ENCODE measurements around the gene GCHFR.

GCHFR gene

DNA sequence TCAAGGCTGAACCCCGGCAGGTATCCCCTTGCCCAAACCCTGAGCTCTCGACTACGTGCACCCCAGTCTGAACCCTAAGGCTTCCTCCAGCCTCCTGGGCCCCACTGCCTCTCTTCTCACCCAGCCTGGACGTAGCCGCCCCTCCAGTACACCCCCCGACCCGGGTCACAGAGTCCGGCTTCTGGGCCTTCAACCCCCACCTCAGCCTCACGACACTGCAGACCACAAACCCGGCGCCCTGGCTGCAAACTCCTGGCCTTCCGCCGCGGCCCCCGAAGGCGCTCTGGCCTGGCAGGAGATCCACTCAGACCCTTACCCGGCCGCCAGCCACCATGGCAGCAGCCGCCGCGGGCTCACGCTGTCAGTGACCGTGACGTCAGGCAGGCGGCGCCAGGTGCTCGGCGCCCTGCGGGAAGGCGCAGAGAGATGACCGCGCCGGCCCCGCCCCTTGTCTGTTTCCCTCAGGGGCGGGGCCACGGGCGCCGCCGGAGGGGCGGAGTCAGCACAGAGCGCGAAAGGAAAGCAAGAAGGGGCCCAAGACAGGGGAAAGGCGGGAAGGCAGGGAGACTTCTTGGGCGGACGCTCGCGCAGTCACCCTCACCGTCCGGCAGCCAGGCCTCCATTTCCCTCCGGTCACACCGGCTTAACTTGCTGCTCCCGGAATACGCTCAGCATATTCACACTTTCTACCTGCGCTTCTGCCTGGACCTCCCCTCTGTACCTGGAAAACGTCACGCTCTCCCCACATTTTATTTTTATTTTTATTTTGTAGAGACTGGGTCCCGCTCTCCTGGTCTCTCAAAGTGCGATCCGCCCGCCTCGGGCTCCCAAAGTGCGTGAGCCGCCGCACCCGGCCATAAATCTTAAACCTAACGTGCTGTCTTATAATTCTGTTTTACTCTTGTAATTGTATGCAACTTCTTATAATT lies 8.7 kb upstream of the GCHFR start, which contains the start of gene RMDN3:
RMDN3 (minus strand) TSS at position 372 of the 929 bp plus-strand sequence. CDS start 471 bp downstream, outside the sequence.
- peak; percentile 90 for DNase-seq

DNA sequence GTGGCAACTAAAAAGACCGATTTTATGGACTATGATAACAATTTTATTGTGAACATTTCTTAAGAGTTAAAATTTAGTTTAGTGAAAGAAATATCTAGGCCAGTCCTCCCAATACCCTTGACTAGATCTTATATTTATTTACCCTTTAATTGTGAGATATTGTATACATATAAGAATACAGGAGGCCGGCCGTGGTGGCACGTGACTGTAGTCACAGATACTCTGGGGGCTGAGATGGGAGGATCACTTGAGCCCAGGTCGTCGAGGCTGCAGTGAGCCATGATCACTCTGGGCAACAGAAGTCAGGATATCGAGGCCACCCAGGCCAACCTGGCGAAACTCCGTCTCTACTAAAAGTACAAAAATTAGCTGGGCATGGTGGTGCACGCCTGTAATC lies 8.1 kb upstream of the GCHFR start:
- no peak for DNase-seq

DNA sequence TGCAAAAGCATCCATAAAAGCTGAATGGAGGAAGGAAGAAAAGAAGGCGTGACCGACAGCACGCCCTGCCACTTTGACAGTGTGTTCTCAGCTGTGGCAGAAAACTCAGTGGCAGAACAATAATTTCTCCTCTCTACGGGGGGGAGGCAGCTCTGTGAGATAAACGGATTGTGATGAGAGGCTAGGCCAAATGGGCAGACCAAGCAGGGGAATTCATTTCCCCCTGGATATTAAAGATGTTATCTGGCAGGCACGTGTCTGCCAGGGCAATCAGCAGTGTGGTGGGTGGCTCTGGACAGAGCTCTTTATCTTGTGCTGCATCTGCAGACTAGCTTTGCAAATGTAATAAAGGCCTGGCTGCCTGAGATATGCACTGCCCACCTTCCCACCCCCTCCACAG lies 6.9 kb upstream of the GCHFR start:
- DNase-seq = no peak

DNA sequence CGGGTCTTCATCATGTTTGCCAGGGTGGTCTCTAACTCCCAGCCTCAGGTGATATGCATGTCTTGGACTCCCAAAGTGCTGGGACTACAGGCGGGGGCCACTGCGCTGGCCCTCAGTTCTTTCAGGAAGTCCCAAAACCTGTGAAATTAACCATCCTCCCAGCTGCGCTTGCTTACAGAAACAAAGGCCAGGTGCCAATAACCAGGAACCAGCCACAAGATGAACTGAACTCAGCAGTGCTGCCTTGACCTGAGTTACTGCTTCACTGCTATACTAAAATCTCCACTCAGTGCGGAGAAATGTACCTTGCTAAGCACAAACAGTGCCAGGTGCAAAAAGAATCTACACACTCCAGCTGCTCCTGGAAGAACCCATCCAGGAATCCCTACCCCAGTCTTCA lies 3.9 kb upstream of the GCHFR start:
- no peak for DNase-seq

DNA sequence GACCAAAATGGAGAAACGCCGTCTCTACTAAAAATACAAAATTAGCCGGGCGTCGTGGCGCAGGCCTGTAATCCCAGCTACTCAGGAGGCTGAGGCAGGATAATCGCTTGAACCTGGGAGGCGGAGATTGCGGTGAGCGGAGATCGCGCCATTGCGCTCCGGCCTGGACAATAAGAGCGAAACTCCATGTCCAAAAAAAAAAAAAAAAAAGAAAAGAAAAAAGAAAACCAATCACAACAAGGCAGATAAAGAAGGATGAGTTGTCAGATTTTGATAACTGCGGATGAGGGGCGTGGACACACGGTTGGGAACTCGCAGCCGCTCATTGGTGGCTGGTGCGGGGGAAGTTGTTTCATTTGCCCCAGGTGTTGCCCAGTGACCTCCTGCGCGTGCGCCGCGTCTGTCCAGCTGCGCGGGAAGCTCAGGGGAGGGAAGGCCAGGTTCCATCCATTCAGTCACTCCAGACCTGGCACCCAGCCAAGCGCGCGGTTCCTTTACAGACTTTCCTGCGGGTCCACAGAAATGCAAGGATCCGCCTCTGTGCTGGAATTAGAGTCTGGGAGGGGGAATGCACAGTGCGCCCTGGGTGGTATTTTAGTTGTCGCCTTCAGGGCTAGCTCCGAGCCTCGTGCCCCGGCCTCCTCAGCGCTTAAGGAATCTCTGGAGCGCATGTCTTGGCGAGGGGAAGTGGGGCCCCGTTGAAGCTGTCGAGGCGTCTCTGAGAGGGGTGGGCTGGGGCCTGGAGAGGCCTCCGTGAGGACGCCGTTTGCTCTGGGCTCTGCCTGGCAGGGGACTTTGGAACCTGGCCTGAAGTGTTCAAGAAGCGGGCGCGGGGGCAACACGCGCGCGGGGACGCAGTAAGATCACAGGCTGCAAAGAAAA lies 708 bp upstream of the GCHFR start:
- no peak for DNase-seq

DNA sequence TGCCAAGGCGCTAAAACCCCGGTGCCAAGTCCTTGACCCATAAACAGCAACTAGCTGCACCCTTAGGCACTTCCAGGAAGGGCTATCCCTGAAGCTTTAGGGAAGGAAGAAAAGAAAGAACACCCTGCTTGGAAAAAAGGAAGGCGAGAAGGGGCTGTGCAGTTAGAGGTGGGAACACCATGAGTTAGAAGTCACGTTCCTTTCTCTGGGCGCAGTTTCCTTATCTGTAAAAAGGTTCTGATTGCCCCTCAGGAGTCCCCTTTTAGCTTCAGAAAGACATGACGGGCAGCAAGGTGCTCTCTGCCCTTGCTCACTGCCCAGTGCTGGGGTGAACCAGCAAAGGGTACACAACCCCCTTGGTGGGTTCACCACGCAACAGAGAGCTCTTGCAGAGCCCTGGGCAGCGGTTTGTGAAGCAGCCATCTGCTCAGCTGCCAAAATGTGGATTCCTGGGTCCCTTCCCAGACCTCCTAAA lies 798 bp downstream of the GCHFR start:
- no peak for DNase-seq

DNA sequence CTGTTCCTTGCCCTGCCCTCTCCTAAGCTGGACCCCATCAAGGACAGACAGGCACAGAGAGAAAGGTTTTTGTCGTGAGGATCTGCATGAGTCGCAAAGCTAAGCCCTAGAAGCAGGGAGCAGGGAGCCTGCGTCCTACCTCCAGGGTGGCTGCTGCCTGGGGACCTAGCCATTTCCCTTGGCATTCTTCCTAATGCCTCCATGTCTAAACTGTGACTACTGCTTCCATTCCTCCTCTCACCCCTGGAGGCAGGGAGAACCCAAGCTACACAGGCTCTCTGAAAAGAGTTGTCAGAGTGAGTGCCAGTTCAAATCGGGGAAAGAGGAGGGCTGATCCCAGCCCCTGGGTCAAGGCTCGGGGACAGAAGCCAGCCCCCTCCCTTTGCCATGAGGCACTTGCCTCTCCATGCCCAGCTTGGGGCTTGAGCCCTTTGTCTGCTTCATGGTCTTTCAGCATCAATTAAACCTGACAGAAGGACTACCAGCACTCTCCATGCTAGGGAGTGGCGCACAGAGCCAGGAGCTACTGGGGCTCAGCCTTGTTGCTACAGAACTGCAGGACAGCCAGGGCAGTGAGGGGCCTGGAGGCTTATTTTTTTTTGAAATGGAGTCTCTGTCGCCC lies 2.4 kb downstream of the GCHFR start:
- no peak for DNase-seq

DNA sequence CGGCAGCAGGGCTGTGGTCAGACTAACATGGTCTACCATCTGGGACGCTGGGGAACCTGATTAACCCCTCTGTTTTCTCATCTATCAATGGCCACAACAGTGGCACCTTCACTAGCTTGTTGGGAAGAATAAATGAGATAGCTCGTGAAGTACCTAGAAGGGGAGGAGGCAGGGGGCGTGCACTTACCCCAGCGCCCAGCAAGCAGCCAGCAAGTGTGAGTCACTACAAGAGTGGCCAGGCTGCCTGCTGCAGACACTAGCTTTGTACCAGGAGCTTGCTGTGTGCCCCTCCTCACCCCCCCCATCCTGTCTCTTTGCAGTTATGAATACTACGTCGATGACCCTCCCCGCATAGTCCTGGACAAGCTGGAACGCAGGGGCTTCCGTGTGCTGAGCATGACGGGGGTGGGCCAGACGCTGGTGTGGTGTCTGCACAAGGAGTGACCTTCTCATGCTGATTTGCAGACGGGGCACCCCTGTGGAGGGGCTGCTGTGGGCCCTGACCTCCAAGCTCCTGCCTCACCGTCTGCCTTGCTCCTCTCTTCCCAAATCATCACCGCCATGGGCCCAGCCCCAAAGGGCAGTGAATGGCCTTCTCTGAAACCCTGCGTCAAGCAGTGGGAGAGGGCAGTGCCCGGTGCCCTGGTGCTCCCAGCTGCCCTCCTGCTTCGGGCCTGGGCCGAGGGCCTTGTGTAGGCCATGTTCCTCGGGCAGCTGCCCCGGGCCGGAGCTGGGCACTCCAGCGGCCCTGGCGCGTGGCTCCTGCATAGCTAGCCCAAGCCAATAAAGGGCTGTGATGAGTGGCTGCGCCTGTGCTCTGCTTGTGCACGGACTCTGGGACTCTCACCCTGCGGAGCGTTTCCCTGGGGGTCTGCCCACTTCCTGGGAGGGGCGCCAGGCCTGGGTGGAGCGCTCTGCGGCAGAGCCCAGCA lies 3.3 kb downstream of the GCHFR start:
- no peak for DNase-seq

DNA sequence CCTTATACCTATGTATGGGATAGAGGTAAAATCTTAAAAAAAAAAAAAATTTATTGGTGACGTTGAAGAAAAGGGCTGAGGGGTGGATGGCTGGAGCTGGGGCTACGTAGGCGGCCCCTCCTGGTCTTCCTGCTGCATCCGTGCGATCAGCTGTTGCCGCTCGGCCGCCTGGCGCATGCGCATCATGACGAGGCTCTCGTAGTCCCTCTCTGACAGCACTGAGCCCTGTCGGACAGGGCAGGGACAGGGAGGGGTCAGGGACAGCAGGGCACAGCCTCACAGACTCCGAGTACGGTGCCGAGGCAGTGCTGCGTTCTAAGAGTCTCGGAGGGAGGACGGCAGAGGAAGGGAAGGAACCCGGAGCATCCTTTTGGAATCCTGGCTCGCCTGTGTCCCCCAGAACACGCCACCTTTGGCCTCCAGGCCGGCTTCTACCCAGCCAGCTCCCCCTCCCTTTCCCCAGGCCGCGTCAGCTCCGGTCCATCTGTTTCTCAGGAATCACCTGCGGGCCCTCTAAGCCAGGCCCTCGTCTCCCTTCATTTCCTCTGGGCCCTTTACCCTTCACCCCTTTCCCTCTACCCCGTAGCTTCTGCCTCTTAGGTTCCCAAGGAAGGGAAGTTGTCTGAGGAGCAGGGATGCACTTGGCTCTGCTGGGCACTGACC lies 4.1 kb downstream of the GCHFR start:
- DNase-seq = no peak

DNA sequence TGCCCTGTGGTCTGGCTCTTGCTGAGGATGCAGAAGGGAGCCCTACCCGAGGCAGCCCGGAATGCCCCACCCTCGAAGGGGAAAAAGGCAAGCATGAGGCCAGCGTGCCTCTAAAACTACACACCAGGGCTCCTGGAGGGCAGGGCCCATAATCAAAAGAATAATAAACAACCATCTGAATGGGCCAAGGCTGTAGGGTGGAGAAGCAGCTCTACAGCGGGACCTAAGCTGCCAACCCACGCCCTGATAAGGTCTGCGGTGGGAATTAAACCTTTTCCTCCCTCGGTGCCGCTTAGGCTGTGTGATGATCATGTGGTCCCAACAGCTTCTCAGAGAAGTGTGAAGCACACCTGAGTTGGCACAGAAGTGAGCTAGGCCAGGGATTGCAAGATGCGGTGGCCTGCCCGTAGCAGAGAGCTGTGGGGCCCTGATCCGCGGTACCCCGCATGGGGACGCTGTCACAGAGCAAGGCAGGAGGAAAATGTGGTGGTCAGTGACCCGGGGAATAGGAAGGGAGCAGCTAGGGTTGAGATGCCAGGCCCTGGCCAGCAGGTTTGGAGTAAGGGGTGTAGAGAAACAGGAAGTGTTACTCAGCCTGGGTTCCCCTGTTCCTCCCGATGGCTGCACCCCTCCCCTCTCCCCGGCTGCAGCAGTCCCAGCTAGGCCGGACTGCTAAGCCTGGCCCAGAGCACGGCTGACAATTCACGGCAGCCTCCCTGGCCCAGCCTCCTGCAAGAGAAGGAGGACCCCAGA lies 4.8 kb downstream of the GCHFR start:
- DNase-seq = no peak

DNA sequence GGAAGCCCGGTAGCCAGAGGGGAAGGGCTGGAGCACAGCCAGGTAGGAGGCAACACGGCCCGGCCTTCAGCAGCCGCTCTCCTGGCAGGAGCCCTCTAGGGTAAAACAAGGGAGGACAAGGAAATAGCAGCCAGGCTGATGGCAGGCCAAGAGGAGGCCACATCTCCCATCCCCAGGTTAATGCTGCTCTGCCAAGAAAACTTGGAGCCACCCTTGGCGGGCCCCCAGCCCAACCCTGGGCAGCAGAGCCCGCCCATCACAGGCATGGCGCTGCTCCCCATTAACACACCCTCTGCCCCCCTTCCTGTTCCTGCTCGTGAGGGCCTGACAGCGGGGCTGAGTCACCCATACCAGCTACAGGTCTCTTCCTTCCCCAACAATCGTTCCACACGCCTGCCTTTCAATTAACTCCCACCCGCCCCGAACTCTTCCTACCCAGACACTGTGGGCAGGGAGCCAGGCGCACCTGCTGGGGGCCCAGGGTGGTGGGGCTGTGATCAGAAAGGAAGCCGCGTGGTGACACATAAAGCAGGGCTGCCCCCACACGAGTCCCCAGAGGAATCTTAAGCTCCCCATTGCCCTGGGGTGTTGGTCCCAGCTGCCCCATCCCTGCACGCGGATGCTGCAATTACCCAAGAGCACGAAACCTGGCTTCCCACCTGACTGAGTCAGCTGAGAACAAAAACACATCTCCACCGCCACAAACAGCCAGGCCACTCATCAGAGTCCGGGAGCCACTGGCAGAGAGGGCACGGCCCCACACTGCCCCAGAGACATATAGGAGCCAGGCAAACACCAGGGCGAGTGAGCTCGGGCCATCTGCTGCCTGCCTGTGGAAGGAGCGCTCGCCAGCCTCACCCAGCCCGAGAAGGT lies 5.6 kb downstream of the GCHFR start, which contains the start of gene C15orf62:
C15orf62 (plus strand) TSS at position 707 of the 873 bp plus-strand sequence. CDS start 516 bp downstream, outside the sequence.
- DNase-seq = no peak

DNA sequence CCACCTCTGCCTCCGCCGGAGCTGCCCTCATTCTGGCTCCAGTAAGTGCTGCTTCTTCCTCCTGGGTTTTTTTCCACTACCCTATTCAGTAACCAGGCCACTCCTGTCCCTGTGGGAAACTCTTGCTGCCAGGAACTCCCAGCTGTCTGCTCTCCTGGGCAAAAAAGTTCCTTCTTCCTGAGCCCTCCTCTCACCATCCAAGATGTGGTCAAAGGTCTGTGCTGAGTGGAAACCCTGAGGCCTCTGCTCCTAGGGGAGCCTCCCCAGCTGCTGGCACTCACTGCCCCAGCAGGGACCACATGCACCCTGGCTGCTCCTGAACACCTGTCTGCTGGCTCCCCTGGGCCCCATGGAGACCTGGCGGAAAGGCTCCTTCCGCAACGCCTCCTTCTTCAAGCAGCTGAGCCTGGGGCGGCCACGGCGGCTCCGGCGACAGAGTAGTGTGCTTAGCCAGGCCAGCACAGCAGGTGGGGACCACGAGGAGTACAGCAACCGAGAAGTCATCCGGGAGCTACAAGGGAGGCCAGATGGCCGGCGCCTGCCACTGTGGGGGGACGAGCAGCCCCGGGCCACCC lies 6.4 kb downstream of the GCHFR start:
- DNase-seq = no peak

DNA sequence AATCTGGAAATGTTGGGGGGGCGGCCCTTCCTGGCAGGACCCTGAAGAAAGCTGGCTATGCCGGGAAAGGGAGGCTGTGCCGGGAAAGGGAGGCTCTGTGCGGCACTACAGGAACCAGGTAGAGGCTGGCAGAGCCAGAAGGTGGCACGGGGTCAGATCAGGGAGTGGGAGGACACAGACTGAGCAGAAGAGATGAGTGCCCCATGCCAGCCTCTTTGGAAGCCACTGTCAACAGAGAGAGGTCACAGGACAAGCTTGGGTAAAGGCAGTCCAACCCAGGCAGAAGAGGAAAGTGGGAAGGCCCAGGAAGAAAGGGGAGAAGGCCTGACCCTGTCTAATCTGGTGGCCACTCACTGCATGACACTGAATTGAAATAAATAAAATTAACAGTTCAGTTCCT lies 7.4 kb downstream of the GCHFR start:
- no peak for DNase-seq

DNA sequence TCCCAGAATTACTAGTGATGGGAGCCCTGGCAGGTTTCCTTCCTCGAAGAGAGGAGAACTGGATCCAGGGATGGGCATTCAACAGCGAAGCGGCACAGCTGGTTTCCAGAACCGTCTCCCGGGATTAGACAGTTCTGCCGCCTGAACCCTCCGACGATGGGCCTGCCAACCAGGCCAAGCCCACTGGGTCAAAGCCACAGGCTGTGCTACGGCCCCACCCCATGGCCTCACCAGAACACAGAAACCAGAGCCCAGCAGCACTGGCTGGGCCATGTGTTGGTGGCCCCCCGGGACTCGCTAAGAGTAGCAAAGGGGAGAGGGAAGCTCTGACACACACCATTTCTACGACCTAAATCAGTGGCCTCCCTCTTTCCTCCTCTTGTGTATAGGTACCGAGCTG lies 8.1 kb downstream of the GCHFR start:
- DNase-seq = no peak

DNA sequence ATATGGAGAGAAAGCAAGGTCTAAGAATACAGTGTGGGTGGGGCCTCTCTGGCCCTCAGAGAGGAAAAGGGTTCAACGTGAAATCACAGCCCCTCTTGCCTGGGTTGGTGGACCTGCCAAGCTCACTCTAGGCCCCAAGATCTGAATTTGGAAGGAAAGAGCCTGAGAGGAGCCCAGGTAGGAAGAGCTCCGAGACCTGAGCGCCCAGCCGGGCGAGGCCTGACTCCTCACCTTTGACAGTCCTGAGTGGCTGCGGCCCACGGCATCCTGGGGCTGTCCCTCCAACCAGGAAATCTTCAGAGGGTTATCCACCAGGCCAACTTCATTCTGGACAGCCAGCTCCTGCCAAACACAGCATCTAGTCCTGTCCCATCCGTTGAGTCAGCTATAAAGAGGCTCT lies 9.6 kb downstream of the GCHFR start:
- no peak for DNase-seq

DNA sequence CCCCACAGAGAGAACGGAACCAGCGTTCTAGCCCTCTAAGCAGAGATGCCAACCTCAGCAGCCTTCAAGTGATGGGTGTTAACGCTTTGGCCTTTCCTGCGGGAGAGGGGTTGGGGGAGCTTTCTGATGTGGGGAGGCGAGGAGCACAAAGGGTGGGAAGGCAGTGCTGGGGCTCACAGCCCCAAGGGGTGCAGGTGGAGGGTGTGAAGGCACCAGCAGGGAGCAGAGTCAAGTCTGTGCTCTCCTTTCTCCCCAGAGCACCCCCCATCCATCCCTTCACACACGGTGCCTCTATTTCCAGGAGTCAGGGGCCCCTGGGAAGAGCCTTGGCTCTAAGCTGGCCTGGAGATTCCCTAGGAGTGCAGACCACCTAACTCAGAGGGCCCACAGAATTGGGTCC lies 10.0 kb downstream of the GCHFR start:
- no peak for DNase-seq

DNA sequence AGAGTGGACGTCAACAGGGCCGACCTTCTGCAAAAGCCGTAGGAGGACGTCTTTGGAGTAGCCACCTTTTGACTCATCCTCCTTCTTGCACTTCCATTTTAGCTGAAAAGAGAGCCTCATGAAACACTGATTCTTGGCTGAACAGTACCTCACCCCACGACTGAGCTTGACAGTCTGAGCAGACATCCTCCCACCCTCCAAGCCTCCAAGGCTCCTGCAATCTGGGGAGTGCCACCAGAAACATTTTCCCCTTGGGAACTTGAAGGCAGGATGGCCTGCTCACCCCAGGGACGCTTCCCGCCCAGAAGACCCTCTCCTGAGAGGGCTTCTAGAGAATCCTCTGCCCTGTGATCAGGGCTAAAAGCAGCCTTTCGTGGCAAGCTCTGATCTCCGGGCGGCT lies 11.1 kb downstream of the GCHFR start:
- DNase-seq = no peak

DNA sequence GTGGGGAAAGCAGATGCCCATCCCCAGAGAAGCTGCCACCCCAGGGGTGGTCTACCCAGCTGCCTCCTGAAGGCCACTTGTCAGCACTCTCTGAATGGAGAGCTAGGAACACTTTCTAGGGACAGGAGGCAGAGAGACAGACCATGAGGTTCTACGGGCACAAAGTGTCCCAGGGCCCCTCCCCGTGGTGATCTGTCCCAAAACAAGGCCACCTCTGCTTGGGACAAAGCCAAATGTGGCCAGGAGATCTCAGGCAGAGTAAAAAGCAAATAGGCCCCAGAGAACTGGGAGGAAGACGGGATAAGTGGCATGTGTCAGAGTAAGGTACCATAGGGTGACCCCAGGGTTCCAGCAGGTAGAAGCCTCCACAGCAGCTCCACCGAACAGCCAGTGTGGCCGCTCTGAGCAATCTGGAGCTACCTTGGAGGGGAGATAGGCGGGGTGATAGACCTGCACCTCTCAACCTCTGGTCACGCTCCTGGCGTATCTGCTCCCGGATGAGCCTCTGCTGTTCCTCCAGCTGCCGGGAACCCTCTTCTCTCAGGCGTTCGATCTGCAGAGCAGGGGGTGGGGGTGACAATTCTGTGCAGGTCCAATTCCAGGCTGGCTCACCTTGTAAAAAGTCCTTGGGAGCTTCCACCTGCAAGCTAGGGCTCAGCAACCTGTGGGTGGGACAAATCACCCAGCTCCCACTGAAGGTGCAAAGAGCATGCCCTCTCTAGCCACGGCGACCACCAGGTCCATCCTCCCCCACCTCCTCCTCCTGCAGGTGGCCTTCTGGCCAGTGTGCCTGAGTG lies 12.1 kb downstream of the GCHFR start:
- DNase-seq = no peak

Data from HCEC 1CT (cell line).